CD4-positive, alpha-beta T cell treated with Interleukin-4 for 1 hour (primary cell): Measurements from ENCODE around the gene ZNF480.
"Not testable (repeated sequence)": the region's sequence is repeated elsewhere in the genome, so short reads cannot be mapped to it uniquely, and the experiment has no call there.

Experiments
- DNase-seq, 2 donors: peaks; one replicate each; pipeline ENCODE4 v3.0.0-alpha.2; 2020 to 2022

The ZNF480 gene

GRCh38 chr19:52339022-52339421 is 42.1 kb downstream of the ZNF480 start:
- not testable (repeated sequence) for DNase-seq

- peak; percentile 63 to 64 for DNase-seq
These were observed 46.6 kb downstream of the ZNF480 start for GRCh38 chr19:52343548-52343947.

- DNase-seq, result no peak
These were observed 48.2 kb downstream of the ZNF480 start for GRCh38 chr19:52345162-52345561.

DNA sequence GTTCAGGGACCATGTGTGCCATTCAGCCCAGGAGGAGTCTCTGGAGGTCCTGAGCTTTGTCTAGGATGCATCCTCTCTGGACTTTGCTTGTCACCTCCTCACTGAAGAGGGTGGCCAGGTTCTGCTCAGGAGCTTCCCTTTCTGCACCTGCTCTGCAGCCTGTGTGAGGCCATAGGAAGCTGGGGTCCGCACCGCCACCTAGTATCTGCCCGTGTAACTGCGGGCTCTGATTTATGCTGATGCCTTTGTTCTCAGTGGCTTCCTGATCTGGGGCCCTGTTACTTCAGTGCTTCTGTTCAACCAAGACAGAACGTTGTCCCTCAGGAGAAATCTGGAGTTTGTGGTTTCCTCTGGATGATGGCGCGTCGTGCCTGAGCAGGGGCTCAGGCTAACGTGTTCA is 54.5 kb downstream of the ZNF480 start:
- DNase-seq, result no peak

DNA sequence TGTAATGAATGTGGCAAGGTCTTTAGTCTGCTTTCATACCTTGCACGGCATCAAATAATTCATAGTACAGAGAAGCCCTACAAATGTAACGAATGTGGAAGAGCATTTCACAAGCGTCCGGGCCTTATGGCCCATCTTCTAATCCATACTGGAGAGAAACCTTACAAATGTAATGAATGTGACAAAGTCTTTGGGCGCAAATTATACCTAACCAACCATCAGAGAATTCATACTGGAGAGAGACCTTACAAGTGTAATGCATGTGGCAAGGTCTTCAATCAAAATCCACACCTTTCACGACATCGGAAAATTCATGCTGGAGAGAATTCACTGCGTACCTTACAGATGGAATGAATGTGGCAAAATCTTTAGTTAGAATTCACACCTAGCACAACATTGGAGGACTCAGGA is 69.5 kb downstream of the ZNF480 start:
- DNase-seq, result no peak

- DNase-seq, result peak; percentile 91
These were observed 72.8 kb downstream of the ZNF480 start, which contains the start of gene ZNF880 for GRCh38 chr19:52369559-52370340. Gene ZNF880, plus strand, starts transcription at chr19:52369923. Its CDS starts 43 bp downstream, at chr19:52369966.

DNA sequence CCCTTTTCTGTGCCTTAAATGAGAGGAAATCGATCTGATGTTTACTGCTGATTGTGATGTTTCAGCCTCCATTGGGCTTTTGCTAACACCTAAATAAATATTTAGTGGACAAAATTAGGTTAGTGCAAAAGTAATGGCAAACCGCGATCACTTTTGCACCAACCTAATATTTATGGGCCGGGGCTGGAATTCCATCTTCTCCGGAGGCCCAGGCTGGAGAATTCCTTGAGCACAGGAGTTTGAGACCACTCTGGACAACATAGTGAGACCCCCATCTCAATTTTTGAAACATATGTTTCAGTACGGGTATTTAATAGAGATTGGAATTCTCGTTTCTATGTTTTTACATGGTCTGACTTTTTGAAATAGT is 73.4 kb downstream of the ZNF480 start:
- no peak for DNase-seq
